Hepatocyte (in vitro differentiated cells): Measurements from ENCODE around the gene TIGAR. TPM values are rescaled to one million over a fixed set of nuclear protein-coding genes. Genes with fewer than 3 reads are reported as not detected.
A peak's percentile ranks its signal among the peaks of the same experiment; 100 is the strongest.

Source experiments
- DNase-seq: peaks from one replicate; pipeline ENCODE4 v3.0.0-alpha.2; 2016; ENCODE audit warnings: low spot score
- H2AFZ ChIP-seq: fragments of 200-600 bp; sonication (generic); 2 replicates; pipeline ENCODE4 v1.6.0; 2016; ENCODE audit warnings: antibody characterized with exemption, mild to moderate bottlenecking
- H3K27ac ChIP-seq: fragments of 200-600 bp; sonication (generic); 2 replicates; pipeline ENCODE4 v1.5.1; 2016; ENCODE audit warnings: mild to moderate bottlenecking
- H3K27me3 ChIP-seq: fragments of 200-600 bp; sonication (generic); 2 replicates; pipeline ENCODE4 v1.6.1; 2016
- H3K36me3 ChIP-seq: fragments of 200-600 bp; sonication (generic); replicated peaks from 2 replicates; pipeline ENCODE4 v1.5.1; 2016; ENCODE audit warnings: low read depth; ENCODE audit not compliant: insufficient read depth
- H3K4me1 ChIP-seq: fragments of 200-600 bp; sonication (generic); 2 replicates; pipeline ENCODE4 v1.5.1; 2016; ENCODE audit warnings: mild to moderate bottlenecking, moderate library complexity; ENCODE audit not compliant: insufficient read depth
- H3K4me2 ChIP-seq: fragments of 200-600 bp; sonication (generic); 2 replicates; pipeline ENCODE4 v1.6.0; 2016
- H3K4me3 ChIP-seq: fragments of 200-600 bp; sonication (generic); 2 replicates; pipeline ENCODE4 v1.5.1; 2016; ENCODE audit warnings: mild to moderate bottlenecking
- H3K79me2 ChIP-seq: fragments of 200-600 bp; sonication (generic); 2 replicates; pipeline ENCODE4 v1.6.0; 2017; ENCODE audit warnings: mild to moderate bottlenecking
- H3K9me2 ChIP-seq: fragments of 200-600 bp; sonication (generic); replicated peaks from 2 replicates; pipeline ENCODE4 v1.6.0; 2017; ENCODE audit warnings: mild to moderate bottlenecking; ENCODE audit not compliant: insufficient read depth
- H3K9me3 ChIP-seq: fragments of 200-600 bp; sonication (generic); 2 replicates; pipeline ENCODE4 v1.5.1; 2016; ENCODE audit warnings: low read depth, mild to moderate bottlenecking
- H4K20me1 ChIP-seq: fragments of 200-600 bp; sonication (generic); 2 replicates; pipeline ENCODE4 v1.6.0; 2016; ENCODE audit warnings: mild to moderate bottlenecking; ENCODE audit not compliant: insufficient read depth, poor library complexity, severe bottlenecking
- EZH2 ChIP-seq: fragments of 200-600 bp; sonication (generic); IDR thresholded peaks from 2 replicates; pipeline ENCODE4 v1.6.1; 2016; ENCODE audit warnings: antibody characterized with exemption, mild to moderate bottlenecking, borderline replicate concordance
- EZH2phosphoT487 ChIP-seq: fragments of 200-600 bp; sonication (generic); IDR thresholded peaks from one replicate; pipeline ENCODE4 v1.6.1; 2018; ENCODE audit warnings: antibody characterized with exemption, mild to moderate bottlenecking, low read depth, moderate library complexity; ENCODE audit not compliant: unreplicated experiment, severe bottlenecking
- WGBS: methylation state at CpG from one replicate; pipeline ENCODE4 v1.1.6; 2016; ENCODE audit warnings: low lambda C conversion rate; ENCODE audit errors: missing lambda C conversion rate; 5-methylcytosine and 5-hydroxymethylcytosine counted together
- polyA plus RNA-seq: library from polyadenylated mRNA; unstranded; fragments of >200 nt; fragmentation: Nextera tagmentation; extraction: Ambion mirVana; gene quantifications from 2 replicates; pipeline ENCODE4 v1.2.1, GENCODE V29; 2016
- total RNA-seq: library from RNA; depleted of rRNA; stranded (reverse); fragments of >200 nt; gene quantifications from 2 replicates; pipeline ENCODE4 v1.2.3, GENCODE V29; 2014
- TF ChIP-seq, protein P1 (sequence below): fragments of 200-600 bp; sonication (generic); IDR thresholded peaks from 2 replicates; pipeline ENCODE4 v1.5.1; 2016; ENCODE audit warnings: antibody characterized with exemption, mild to moderate bottlenecking; ENCODE audit not compliant: poor library complexity

The TIGAR gene
- total and polyA plus RNA-seq, 2 experiments from 2014 or later: 7.9 to 9.8 TPM

DNA sequence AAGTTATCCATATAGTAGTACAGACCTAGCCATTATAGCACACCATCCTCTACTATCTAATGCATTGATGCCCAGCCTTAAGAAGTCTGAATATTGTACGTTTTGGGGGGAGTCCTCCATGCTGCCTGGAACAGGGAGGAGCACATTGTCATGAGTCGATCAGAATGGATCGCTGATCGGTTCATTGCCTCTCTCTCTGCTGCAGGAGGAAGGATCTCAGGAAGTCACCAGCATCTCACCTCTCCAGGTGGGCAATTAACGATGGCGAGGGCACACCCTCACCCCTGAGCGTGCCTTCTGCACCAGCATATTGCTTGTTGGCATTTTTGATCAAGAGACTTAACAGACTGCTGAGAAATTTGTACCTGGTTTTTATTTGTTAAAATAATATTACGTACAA lies 35.9 kb upstream of the TIGAR start:
- no peak for DNase-seq
- Histone ChIP-seq H3K27me3 (no peaks in the 10 kb centered on the region), H3K4me1 (peaks cover 20% of the 10 kb centered on the region), H3K4me3 (no peak overlapping the region), H3K27ac (no peak overlapping the region), H3K9me2 (no peaks in the 10 kb centered on the region), H3K4me2 (no peak overlapping the region), H3K9me3 (no peaks in the 10 kb centered on the region), H2AFZ (no peak overlapping the region), H4K20me1 (peaks cover 97% of the 10 kb centered on the region), H3K36me3 (no peaks in the 10 kb centered on the region), H3K79me2 (peaks cover 97% of the 10 kb centered on the region)
- TF ChIP-seq, protein P1, sequence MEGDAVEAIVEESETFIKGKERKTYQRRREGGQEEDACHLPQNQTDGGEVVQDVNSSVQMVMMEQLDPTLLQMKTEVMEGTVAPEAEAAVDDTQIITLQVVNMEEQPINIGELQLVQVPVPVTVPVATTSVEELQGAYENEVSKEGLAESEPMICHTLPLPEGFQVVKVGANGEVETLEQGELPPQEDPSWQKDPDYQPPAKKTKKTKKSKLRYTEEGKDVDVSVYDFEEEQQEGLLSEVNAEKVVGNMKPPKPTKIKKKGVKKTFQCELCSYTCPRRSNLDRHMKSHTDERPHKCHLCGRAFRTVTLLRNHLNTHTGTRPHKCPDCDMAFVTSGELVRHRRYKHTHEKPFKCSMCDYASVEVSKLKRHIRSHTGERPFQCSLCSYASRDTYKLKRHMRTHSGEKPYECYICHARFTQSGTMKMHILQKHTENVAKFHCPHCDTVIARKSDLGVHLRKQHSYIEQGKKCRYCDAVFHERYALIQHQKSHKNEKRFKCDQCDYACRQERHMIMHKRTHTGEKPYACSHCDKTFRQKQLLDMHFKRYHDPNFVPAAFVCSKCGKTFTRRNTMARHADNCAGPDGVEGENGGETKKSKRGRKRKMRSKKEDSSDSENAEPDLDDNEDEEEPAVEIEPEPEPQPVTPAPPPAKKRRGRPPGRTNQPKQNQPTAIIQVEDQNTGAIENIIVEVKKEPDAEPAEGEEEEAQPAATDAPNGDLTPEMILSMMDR: no peak
- TF ChIP-seq EZH2 (no peak), EZH2phosphoT487 (no peak)
- 95% methylated on average over 8 of the region's 8 CpGs for WGBS

DNA sequence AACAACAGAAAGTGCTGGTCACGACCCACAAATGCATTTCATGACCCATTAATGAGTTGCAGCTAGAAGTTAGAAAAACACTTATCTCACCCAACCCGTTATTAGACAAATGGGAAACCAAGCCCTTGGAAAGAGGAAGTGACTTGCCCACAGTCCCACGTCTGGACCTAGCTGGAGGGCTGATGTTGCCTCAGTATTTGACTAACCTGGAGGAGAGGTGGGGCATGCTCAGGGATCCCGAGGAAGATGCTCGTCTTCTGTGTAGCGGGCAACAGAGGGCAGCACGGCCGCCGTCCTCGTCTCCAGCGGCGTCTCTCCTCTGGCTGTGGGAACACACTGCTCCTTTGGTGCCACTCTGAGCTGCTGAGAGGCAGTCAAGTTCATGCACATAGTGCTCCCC lies 34.8 kb upstream of the TIGAR start:
- no peak overlapping the region for H3K27ac ChIP-seq
- H3K4me1 ChIP-seq: peaks cover 10% of the 10 kb centered on the region
- H3K4me3 ChIP-seq: no peak overlapping the region
- H3K27me3 ChIP-seq: no peaks in the 10 kb centered on the region
- H3K9me2 ChIP-seq: no peaks in the 10 kb centered on the region
- no peak overlapping the region for H2AFZ ChIP-seq
- H3K79me2 ChIP-seq: peaks cover 97% of the 10 kb centered on the region
- WGBS: 90% methylated on average over 12 of the region's 12 CpGs
- H4K20me1 ChIP-seq: peaks cover 97% of the 10 kb centered on the region
- H3K4me2 ChIP-seq: no peak overlapping the region
- TF ChIP-seq EZH2phosphoT487 (no peak), EZH2 (no peak)
- TF ChIP-seq, protein P1: no peak
- no peaks in the 10 kb centered on the region for H3K36me3 ChIP-seq
- H3K9me3 ChIP-seq: no peaks in the 10 kb centered on the region
- DNase-seq: peak; percentile 3

DNA sequence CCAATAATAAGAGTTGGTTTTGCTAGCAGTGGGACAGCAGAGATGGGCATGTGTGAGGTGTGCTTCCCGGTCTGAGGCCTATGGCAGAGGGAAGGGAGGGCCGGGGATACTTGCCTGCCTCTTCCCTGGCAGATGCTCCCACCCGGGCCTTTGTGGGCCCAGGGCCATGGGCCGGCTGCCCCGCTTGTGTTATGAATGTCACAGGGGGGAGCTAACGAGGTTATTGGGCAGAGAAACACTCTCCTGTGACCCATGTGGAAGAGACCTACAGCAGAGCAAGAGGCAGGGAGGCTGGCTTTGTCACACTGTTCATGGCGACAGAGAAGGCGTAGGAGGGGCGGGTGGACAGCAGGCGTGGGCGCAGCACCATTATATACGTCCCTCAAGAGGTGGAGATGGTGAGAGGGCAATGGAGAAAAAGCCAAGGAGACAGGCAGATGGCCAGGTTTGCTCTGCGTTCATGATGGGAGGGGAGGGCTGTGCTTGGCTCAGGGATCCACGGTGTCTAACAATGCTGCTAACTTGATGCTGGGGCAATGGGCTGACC lies 34.2 kb upstream of the TIGAR start:
- Histone ChIP-seq H3K9me3 (no peaks in the 10 kb centered on the region), H3K79me2 (peaks cover 98% of the 10 kb centered on the region), H3K9me2 (no peaks in the 10 kb centered on the region), H3K27ac (peak overlapping the region; percentile 58), H3K36me3 (no peaks in the 10 kb centered on the region), H4K20me1 (peaks cover 98% of the 10 kb centered on the region), H2AFZ (no peak overlapping the region), H3K4me1 (peaks cover 4% of the 10 kb centered on the region), H3K4me2 (no peak overlapping the region), H3K4me3 (no peak overlapping the region), H3K27me3 (no peaks in the 10 kb centered on the region)
- TF ChIP-seq, protein P1: no peak
- TF ChIP-seq EZH2phosphoT487 (no peak), EZH2 (no peak)
- WGBS: 94% methylated on average over 14 of the region's 14 CpGs
- no peak for DNase-seq
